ENCODE data around the gene CNTNAP5. TPM values are rescaled to one million over a fixed set of nuclear protein-coding genes. Genes with fewer than 3 reads are reported as not detected.

The CNTNAP5 gene
- total RNA-seq, 1 donor from 2014 or later, result not detected

GRCh38 chr2:124024561-124025170 lies 421 bp upstream of the CNTNAP5 start:
- Mint-ChIP-seq H3K27me3 (ENCODE audit: insufficient read depth, low read depth) (peaks cover 40% of the 10 kb centered on the region), H3K4me3 (peak overlapping the region; percentile 87), H3K9me3 (no peaks in the 10 kb centered on the region), H3K36me3 (no peaks in the 10 kb centered on the region), H3K4me1 (peaks cover 14% of the 10 kb centered on the region), H3K27ac (no peak overlapping the region)
- H3F3A ChIP-seq (ENCODE audit: low read depth), result peaks cover 14% of the 10 kb centered on the region
- no peak overlapping the region for H3K9ac ChIP-seq
- no peaks in the 10 kb centered on the region for H3K9me3 ChIP-seq (ENCODE audit: low read depth)
- no peaks in the 10 kb centered on the region for H3K36me3 ChIP-seq
- H3K4me1 ChIP-seq, result peaks cover 17% of the 10 kb centered on the region
- peak overlapping the region; percentile 98 for H3K4me2 ChIP-seq
- H3K4me3 ChIP-seq, result peak overlapping the region; percentile 64
- peak overlapping the region; percentile 74 for H2AFZ ChIP-seq (replicated peaks)
- no peak overlapping the region for H3K27ac ChIP-seq
- peak; percentile 59 for DNase-seq (ENCODE audit: low spot score)
- no peaks in the 10 kb centered on the region for H3K79me2 ChIP-seq (ENCODE audit: low read depth)
- TF ChIP-seq EZH2 (IDR thresholded peaks at IDR 0.05) (peak; percentile 55), EZH2phosphoT487 (IDR thresholded peaks at IDR 0.05) (no peak)
- peaks cover 61% of the 10 kb centered on the region for H3K27me3 ChIP-seq
- peaks cover 17% of the 10 kb centered on the region for H4K20me1 ChIP-seq (ENCODE audit: low read depth)

DNA sequence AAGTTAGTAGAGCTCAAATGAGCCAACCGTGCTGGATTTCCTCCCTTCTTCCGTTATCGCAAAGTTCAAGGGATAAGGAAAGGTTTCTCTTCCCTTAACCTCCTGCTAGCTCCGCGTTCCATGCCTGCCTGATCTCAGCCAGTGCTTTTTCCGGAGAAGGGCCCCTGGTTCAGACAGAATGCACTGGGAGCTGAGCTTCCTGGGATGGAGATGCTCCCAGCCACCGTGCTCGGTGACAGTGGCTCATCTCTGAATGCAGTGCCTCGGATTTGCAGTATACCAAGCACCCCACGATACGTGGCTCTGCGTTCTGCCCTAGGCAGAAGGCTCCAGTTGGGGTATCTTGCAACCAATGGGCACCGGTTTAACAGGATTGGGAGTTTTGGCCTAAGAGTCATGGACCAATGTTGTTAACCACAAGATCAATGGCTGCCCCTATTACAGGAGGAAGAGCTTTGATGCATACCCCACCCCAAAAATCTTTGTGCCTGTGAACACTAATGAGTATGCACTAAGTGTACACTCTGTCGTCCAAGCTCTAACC lies 876 bp downstream of the CNTNAP5 start:
- H3K27ac ChIP-seq, result no peak overlapping the region

GRCh38 chr2:124026503-124026902 lies 1.4 kb downstream of the CNTNAP5 start:
- DNase-seq (ENCODE audit: low spot score), result no peak
- peak overlapping the region; percentile 16 for H3K4me3 Mint-ChIP-seq
- no peak overlapping the region for H3K4me2 ChIP-seq
- no peaks in the 10 kb centered on the region for H3K36me3 Mint-ChIP-seq
- H3K27me3 ChIP-seq, result peaks cover 54% of the 10 kb centered on the region
- H3K4me3 ChIP-seq, result no peak overlapping the region
- TF ChIP-seq CTCF (IDR thresholded peaks at IDR 0.05), result no peak
- TF ChIP-seq EZH2phosphoT487 (IDR thresholded peaks at IDR 0.05), result no peak
- no peak for TF ChIP-seq EZH2 (IDR thresholded peaks at IDR 0.05)
- no peak overlapping the region for H3K27ac Mint-ChIP-seq
- no peak overlapping the region for H3K27ac ChIP-seq
- peaks cover 40% of the 10 kb centered on the region for H3K27me3 Mint-ChIP-seq (ENCODE audit: insufficient read depth, low read depth)
- no peaks in the 10 kb centered on the region for H3K9me3 ChIP-seq (ENCODE audit: low read depth)
- no peaks in the 10 kb centered on the region for H3K79me2 ChIP-seq (ENCODE audit: low read depth)
- H4K20me1 ChIP-seq (ENCODE audit: low read depth), result peaks cover 17% of the 10 kb centered on the region
- no peak overlapping the region for H2AFZ ChIP-seq (replicated peaks)
- H3K4me1 ChIP-seq, result peaks cover 17% of the 10 kb centered on the region
- H3K36me3 ChIP-seq, result no peaks in the 10 kb centered on the region
- no peak overlapping the region for H3K9ac ChIP-seq
- H3F3A ChIP-seq (ENCODE audit: low read depth), result peaks cover 14% of the 10 kb centered on the region
- peaks cover 14% of the 10 kb centered on the region for H3K4me1 Mint-ChIP-seq
- no peaks in the 10 kb centered on the region for H3K9me3 Mint-ChIP-seq

More for the DNA sequence above, 876 bp downstream of the CNTNAP5 start:
- H3K4me3 Mint-ChIP-seq, result peak overlapping the region; percentile 87
- TF ChIP-seq EZH2phosphoT487 (IDR thresholded peaks at IDR 0.05) (no peak), CTCF (IDR thresholded peaks at IDR 0.05) (no peak), EZH2 (IDR thresholded peaks at IDR 0.05) (no peak)
- H3K36me3 Mint-ChIP-seq, result no peaks in the 10 kb centered on the region
- no peaks in the 10 kb centered on the region for H3K79me2 ChIP-seq (ENCODE audit: low read depth)
- H3K9me3 Mint-ChIP-seq, result no peaks in the 10 kb centered on the region
- peaks cover 14% of the 10 kb centered on the region for H3F3A ChIP-seq (ENCODE audit: low read depth)
- peak overlapping the region; percentile 64 for H3K4me3 ChIP-seq
- H3K9ac ChIP-seq, result no peak overlapping the region
- peaks cover 40% of the 10 kb centered on the region for H3K27me3 Mint-ChIP-seq (ENCODE audit: insufficient read depth, low read depth)
- peaks cover 14% of the 10 kb centered on the region for H3K4me1 Mint-ChIP-seq
- H3K9me3 ChIP-seq (ENCODE audit: low read depth), result no peaks in the 10 kb centered on the region
- H3K4me2 ChIP-seq, result peak overlapping the region; percentile 98
- peaks cover 17% of the 10 kb centered on the region for H4K20me1 ChIP-seq (ENCODE audit: low read depth)
- peaks cover 59% of the 10 kb centered on the region for H3K27me3 ChIP-seq
- peak; percentile 5 for DNase-seq (ENCODE audit: low spot score)
- no peak overlapping the region for H2AFZ ChIP-seq (replicated peaks)
- H3K27ac Mint-ChIP-seq, result no peak overlapping the region
- peaks cover 17% of the 10 kb centered on the region for H3K4me1 ChIP-seq
- no peaks in the 10 kb centered on the region for H3K36me3 ChIP-seq

DNA sequence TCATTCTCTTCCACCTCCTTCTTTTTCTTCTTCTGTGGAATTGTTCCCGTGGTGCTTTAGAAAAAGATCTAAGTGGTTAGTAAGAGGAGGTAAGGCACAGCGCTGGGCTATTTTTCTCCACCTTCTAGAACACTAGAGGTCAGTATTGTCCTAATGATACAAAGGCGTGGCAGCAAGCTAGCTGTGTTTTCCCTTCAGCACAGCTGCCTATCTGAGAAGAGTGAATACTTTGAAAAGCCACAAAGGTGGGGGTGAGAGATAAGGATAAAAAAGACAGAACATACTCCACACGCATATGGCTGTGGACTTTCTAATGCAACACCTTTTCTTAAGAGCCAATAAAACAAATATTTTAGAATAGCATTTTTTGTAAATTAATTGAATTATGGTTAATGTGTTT lies 2.1 kb downstream of the CNTNAP5 start:
- Histone ChIP-seq H3K4me3 (no peak overlapping the region), H3K27ac (no peak overlapping the region), H3K79me2 (ENCODE audit: low read depth) (no peaks in the 10 kb centered on the region), H3K9ac (no peak overlapping the region), H4K20me1 (ENCODE audit: low read depth) (peaks cover 17% of the 10 kb centered on the region), H3F3A (ENCODE audit: low read depth) (peaks cover 14% of the 10 kb centered on the region), H3K36me3 (no peaks in the 10 kb centered on the region), H3K4me1 (peaks cover 17% of the 10 kb centered on the region), H3K9me3 (ENCODE audit: low read depth) (no peaks in the 10 kb centered on the region), H3K4me2 (no peak overlapping the region), H2AFZ (replicated peaks) (no peak overlapping the region), H3K27me3 (peaks cover 47% of the 10 kb centered on the region)
- peaks cover 14% of the 10 kb centered on the region for H3K4me1 Mint-ChIP-seq
- peaks cover 35% of the 10 kb centered on the region for H3K27me3 Mint-ChIP-seq (ENCODE audit: insufficient read depth, low read depth)
- DNase-seq (ENCODE audit: low spot score), result peak; percentile 87
- H3K4me3 Mint-ChIP-seq, result no peak overlapping the region
- H3K9me3 Mint-ChIP-seq, result no peaks in the 10 kb centered on the region
- no peaks in the 10 kb centered on the region for H3K36me3 Mint-ChIP-seq
- TF ChIP-seq CTCF (IDR thresholded peaks at IDR 0.05) (peak; percentile 85), EZH2phosphoT487 (IDR thresholded peaks at IDR 0.05) (no peak)
- no peak overlapping the region for H3K27ac Mint-ChIP-seq
